Fibroblast of skin of left biceps (primary cell): ENCODE data around the gene CCR4.
"Not testable (repeated sequence)": the region's sequence is repeated elsewhere in the genome, so short reads cannot be mapped to it uniquely, and the experiment has no call there.

Experiments used
- DNase-seq, 2 experiments: peaks; one replicate each; pipeline ENCODE4 v3.0.0-alpha.2; 2013; ENCODE audit warnings: low read depth in 2 of 2

The CCR4 gene

DNA sequence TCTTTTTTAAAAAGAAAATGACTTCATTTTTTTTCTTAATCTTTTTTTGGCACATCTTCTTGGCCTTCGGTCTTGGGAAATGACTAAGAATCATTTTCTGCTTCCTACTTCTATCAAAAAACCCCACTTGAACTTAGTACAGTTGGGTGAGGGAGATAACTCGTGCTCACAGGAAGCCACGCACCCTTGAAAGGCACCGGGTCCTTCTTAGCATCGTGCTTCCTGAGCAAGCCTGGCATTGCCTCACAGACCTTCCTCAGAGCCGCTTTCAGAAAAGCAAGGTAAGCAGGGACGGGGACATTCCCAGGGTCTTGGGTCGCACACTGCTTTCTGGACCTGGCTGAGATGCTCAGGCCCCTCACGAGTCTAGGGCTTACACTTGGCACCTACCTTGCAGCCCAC, at the start of gene CCR4:
CCR4 (plus strand) TSS at position 235 of the 402 bp plus-strand sequence. CDS start 1,779 bp downstream, outside the sequence.
- no peak for DNase-seq

DNA sequence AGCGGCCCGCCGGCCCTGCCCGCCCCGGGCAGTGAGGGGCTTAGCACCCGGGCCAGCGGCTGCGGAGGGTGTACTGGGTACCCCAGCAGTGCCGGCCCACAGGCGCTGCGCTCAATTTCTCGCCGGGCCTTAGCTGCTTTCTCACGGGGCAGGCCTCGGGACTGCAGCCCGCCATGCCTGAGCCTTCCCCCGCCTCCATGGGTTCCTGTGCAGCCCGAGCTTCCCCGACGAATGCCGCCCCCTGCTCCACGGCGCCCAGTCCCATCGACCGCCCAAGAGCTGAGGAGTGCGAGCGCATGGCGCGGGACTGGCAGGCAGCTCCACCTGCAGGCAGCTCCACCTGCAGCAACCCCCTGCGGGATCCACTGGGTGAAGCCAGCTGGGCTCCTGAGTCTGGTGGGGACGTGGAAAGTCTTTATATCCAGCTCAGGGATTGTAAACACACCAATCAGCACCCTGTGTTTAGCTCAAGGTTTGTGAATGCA, 48.5 kb upstream of the CCR4 start:
- not testable (repeated sequence) for DNase-seq

DNA sequence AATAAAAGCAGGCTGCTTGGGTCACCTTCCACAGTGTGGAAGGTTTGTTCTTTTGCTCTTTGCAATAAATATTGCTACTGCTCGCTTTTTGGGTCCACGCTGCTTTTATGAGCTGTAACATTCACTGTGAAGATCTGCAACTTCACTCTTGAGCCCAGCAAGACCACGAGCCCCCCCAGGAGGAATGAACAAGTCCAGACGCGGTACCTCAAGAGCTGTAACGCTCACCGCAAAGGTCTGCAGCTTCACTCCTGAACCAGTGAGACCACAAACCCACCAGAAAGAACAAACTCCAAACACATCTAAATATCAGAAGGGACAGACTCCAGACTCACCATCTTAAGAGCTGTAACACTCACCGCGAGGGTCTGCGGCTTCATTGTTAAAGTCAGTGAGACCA, 47.5 kb upstream of the CCR4 start:
- DNase-seq, result no peak

DNA sequence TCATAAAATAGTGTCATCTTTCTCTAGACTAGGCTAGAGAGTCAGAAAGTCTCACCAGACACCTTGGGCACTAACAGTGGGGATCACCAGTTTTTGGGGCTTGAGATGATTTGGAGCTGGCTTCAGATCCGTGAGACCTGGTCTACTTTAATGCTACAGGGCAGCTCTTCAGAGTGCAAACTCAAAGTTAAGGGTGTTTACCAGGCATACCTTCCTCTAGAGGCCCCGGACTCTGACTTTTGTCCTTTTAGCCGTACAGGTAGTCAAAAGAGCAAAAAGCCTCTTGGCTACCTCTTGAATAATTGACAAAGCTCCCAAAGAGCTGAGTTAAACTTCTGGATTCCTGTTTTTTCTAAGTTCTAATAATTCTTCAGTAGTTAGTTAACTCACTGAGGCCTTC, 41.4 kb upstream of the CCR4 start:
- no peak for DNase-seq

DNA sequence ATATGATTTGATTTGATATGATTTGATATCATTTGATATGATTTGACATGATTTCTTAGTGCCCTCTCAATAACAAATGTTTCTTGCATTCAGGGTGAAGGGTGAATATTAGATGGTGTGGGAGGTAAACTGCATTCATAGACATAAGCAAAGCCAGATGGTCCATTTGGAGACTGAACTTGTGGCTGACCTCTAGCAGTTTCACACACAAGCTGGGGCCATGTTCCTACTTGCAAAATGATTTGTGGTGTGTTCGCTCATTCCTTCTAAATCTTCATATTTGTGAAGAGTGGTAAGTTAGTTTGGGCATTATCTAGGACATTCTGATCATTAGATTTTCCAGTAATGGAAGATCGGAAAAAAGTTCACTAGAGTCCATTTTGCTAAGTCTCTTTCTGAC, 40.5 kb upstream of the CCR4 start:
- DNase-seq, result no peak

DNA sequence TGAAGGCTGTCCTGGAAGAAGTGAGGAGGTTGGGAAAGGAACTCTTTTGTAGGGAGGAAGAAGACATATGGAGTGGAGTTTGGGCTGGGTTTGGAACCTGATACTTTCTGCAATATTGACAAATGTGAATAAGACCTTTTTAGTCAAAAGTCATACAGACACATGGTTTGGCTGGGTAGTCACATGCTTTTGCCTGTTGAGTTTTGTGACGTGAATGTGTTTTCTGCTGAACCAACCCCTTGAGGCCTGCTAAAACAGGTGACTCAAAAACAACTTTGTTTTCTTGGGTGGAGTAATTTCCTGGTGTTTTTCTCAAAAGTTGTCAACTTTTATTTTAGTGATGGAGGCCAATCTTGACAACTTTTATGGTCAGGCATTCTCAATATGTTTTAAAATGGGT, 39.4 kb upstream of the CCR4 start:
- DNase-seq, result no peak

DNA sequence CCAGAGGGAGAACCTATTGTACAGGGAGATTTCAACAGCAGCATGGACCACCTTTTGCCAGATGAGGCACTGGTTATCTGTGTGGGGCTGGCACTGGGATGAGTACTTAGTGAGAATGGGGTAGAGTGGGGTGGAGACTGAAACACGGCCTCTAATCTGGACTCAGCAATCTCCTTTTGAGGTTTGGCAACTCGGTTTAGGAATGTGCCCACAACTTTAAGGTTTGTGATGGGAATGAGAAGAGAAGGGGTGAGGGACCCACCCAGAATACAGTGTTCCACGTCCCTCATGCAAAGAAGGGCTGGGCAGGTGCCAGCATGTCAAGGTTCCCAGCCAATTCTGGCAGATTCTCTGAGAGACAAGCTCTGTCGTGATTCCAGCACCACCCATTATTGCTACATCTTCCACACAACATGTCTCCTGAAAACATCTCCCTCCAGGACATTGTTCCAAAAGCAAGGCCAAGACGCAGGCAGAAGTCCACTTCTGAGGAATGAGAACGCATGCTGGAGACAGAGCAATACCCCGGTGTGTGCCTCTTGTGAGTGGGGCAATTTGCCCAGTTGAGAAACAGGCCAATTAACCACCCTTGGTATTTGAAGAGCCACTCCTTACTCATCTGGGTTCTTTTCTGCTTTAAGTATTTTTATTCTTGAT, 37.5 kb upstream of the CCR4 start:
- DNase-seq, result peak; percentile 11 to 24

DNA sequence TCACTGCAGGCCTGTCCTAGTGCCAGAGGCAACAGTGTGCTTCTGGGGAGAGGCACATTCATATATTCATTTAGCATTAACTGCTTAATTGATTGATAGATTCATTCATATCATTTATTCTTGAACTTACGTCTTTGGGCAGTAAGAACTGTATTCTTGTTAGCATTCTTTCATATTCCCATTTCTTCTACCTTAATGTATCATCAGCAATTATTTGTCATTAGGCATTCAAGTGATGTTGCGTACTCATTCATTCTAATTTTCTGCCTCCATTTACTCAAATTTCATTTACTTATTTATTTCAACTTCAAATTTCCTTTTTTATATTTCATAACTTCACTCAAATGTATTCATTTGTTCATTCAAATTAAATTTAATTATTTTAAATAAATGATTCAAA, 31.5 kb upstream of the CCR4 start:
- DNase-seq, result no peak

DNA sequence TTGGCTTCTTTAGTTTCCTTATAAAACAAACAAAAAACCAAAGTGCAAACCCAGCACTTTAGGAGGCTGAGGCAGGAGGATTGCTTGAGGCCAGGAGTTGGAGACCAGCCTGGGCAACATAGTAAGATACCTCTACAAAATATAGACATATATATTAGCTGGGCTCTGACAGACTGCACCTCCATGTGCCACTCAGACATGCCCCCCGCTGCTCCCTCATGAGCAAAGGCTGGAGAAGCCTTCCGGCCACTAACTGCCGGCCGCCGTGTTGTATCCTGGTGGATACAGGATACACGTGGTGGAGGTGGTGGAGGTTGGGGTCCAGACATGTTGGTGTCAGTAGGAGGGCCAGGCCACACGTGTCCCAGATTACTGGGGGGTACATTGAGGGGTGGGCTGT, 29.4 kb upstream of the CCR4 start:
- DNase-seq, result no peak

DNA sequence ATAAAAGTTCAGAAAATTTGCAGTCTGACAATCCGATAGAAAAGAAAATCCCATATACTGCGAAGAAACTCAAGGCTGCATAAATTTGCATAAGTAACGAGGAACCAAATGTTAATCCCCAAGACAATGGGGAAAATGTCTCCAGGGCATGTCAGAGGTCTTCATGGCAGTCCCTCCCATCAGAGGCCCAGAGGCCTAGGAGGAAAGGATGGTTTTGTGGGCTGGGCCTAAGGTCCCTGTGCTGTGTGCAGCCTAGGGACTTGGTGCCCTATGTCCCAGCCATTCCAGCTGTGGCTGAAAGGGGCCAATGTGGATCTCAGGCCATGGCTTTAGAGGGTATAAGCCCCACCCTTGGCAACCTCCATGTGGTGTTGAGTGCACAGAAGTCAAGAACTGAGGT, 21.3 kb upstream of the CCR4 start:
- no peak for DNase-seq

DNA sequence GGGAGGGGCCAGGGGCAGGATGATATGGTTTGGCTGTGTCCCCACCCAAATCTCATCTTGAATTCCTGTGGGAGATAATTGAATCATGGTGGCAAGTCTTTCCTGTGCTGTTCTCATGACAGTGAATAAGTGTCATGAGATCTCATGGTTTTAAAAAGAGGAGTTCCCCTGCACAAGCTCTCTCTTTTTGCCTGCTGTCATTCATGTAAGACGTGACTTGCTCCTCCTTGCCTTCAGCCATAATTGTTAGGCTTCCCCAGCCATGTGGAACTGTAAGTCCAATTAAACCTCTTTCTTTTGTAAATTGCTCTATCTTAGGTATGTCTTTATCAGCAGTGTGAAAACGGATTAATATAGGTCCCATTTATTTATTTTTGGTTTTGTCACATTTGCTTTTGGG, 20.2 kb upstream of the CCR4 start:
- DNase-seq, result not testable (repeated sequence)

DNA sequence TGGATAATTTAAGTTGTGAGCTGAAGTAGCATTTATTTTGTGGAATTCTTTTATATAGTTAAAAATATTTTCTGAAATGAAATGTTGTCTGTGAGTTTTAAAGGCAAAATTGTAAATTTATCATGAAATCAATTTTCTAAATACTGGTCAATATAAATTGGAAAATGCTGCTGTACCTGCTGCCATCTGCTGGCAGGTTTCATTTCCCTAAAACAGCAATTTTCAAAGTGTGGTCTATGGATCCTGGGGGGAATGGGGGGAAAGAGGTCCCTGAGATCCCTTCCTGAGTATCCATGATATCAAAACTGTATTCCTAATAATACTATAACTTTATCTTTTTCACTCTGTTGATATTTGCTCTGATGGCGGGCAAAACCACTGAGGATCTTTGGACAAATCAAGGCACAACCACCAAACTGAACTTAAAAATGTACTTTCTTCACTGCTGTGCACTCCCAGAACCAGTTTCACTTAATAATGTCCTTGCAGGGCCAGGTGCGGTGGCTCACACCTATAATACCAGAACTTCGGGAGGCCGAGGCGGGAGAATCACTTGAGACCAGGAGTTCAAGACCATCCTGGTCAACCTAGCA, 17.2 kb upstream of the CCR4 start:
- no peak for DNase-seq

DNA sequence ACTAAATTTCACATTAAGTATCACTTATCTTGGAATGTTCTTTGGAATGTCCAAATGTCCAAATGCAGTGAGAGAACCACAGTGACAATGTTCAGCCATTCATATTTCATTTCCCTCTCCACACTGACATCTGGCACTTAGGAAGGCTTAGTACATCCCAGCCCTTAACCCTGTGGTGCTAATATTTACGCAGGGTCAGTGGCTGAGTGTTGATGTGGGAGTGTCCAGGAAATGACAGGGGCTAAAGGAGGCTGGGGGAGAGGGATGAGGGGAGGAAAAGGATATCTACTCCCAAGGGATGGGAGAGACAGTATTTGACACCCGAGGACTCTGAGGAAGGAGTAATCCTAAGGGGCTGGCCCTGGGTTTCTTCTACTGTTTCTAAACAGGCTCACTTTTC, 14.1 kb upstream of the CCR4 start:
- DNase-seq, result no peak

DNA sequence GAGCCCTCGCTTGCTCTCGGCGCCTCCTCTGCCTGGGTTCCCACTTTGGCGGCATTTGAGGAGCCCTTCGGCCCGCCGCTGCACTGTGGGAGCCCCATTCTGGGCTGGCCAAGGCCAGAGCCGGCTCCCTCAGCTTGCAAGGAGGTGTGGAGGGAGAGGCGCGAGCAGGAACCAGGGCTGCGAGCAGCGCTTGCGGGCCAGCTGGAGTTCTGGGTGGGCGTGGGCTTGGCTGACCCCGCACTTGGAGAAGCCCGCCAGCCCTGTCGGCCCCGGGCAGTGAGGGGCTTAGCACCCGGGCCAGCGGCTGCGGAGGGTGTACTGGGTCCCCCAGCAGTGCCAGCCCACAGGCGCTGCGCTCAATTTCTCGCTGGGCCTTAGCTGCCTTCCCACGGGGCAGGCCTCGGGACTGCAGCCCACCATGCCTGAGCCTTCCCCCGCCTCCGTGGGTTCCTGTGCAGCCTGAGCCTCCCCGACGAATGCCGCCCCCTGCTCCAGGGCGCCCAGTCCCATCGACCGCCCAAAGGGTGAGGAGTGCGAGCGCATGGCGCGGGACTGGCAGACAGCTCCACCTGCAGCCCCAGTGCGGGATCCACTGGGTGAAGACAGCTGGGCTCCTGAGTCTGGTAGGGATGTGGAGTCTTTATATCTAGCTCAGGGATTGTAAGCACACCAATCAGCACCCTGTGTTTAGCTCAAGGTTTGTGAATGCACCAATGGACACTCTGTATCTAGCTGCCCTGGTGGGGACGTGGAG, 11.7 kb upstream of the CCR4 start:
- DNase-seq, result not testable (repeated sequence)

DNA sequence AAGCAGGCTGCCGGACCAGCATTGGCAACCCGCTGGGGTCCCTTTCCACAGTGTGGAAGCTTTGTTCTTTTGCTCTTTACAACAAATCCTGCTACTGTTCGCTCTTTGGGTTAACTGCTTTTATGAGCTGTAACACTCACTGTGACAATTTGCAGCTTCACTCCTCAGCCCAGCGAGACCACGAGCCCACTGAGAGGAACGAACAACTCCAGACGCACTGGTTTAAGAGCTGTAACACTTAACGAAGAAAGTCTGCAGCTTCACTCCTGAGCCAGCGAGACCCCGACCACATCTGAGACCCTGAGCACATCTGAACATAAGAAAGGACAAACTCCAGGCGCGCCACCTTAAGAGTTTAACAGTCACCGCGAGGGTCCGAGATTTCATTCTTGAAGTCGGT, 10.7 kb upstream of the CCR4 start:
- DNase-seq, result no peak

DNA sequence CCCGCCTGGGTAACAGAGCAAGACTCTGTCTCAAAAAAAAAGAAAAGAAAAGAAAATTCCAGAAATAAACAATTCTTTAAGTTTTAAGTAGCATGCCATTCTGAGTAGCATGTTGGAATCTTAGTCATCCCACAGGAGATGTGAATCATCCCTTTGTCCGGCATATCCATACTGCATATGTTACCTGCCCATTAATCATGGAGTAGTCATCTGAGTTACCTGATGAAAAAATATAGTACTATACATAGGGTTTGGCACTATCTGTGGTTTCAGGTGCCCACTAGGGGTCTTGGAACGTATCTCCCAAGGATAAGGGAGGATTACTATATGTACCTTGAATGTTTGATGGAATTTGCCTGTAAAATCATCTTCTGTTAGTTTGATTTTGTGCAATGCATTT, 6.3 kb upstream of the CCR4 start:
- DNase-seq, result no peak

DNA sequence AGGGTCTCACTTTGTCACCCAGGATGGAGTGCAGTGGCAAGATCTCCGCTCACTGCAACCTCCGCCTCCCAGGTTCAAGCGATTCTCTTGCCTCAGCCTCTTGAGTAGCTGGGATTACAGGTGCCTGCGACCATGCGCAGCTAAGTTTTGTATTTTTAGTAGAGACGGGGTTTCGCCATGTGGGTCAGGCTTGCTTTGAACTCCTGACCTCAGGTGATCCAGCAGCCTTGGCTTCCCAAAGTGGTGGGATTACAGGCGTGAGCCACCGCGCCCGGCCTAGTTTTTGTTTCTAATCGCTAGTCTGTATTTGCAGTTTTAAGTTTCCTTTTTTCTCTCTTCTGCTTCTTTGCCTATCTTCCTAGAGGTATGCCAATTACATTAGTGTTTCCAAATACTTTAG, 5.8 kb upstream of the CCR4 start:
- DNase-seq, result not testable (repeated sequence)

DNA sequence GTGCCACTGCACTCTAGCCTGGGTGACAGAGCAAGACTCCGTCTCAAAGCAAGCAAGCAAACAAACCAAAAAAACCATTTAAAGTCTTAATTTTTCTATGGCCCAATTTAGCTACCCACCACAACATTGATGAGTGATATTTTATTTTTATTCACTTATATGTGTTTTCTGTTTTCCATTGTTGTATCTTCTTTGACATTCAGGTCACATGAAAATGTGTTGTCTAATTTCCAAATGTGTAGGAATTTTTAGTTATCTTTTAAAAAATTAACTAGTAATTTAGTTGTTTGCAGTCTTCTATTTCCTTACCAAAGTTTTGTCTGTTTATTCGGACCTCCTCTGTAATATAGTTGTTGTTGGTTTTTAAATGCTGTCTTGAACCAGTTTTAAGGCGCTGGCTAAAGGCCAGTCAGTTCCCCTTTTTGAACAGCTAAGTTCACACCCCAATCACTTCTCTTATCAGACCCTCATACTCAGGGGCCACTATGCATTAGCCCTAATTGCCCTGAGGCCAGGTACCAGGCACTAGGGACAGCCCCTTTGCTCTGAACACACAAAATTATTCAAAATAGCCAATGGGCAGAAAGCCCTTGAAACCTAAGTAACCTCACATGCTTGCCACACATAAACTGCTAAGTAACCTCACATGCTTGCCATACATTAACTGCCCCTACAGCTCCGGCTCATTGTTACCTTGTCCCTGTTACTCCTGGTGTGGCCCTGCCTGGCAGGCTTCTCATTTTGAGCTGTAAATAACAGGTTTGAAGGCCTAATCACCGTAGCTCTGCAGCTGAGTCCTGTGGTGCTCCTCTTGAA, 4.3 kb upstream of the CCR4 start:
- DNase-seq, result no peak

DNA sequence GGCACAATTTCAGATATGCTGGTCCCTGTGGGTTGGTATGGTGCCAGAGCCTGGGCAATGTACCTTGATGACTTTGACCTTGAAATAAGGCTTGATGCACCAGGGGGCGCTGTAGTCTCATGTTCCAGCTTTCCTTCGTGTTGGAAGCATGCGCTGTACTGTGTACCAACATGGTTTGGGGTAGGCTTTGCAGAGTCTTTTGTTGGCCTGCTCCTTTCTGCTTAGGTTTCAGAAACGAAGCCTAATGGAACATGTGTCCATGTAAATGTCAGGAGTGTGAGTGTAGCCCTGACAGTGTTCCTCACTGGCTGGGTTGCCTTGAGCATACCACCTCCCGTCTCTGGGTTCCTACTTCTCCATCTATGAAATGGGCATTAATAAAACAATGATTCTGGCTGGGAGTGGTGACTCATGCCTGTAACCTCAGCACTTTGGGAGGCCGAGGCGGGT, 3.6 kb upstream of the CCR4 start:
- DNase-seq, result peak; percentile 30 to 44

DNA sequence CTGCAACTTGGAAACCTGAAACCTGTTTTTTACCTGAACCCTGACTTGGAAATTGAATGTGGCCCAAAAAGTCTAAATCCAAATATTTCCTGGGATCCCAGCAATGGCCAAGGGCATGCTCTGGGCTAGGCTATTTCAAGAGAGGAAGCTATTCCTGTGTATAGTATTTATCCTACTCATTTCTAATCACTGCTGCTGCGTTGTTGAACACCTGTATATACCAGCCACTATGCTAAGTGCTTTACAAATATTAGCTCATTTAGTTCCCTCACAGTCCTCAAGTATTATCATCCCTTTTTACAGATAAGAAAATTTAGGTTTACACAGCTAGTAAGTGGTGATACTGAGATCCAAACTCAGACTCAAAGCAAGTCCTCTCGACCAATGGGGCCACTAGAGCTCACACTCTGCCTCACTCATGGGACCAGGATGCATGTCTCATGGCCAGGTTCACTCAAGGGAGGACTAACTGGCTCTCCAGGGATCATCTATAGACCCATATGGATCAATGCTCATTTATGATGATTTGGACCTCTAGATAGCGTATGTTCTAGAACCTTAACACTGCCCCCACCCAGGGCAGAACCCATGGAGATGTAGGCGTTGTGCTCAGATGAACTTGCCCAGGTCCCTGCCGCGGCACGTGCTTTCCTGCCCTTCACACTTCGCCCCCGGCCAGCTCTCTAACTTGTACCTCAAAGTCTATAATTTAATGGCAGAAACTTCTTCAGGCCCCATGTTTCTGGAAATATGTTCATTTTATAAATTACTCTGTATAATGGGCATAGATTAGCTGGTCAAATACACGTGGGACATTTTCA, 2.6 kb upstream of the CCR4 start:
- no peak for DNase-seq

DNA sequence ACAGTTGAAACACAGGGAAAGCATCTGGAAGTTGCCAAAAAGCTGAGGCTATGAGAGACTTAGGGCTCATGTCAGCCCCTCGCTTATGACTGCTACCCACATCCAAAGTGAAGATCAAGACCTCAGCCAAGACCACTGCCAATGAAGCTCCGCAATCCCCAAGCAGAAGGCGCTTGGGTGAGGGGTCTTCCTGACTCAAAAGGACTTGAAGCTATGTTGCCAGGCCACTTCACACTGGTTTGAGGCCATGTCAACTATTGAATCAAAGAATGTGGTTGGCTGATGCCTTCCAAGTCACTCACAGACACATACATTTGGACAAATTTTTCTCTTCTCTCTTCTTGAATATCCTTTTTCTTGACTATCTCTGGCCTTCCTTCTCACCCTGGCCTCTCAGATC, 928 bp upstream of the CCR4 start:
- DNase-seq, result no peak
